Keratinocyte (primary cell): Measurements from ENCODE around the gene FAM120A. TPM values are rescaled to one million over a fixed set of nuclear protein-coding genes. Genes with fewer than 3 reads are reported as not detected.

Experiments
- DNase-seq: peaks from one replicate; pipeline ENCODE4 v3.0.0-alpha.2; 2011; ENCODE audit warnings: low read depth, missing footprints, low spot score
- FAIRE-seq: peaks from 2 replicates; lab custom pipeline; 2011; peaks lifted over from hg19 to GRCh38; lab: Jason Lieb, UNC
- H2AFZ ChIP-seq: 2 replicates; pipeline ENCODE4 v1.6.0; 2012; ENCODE audit warnings: low read length, control low read depth, inconsistent platforms; ENCODE audit not compliant: control insufficient read depth
- H3K27ac ChIP-seq: 2 replicates; pipeline ENCODE4 v1.5.1; 2011; ENCODE audit warnings: low read length; ENCODE audit not compliant: control insufficient read depth, insufficient read depth
- H3K27me3 ChIP-seq: 3 replicates; pipeline ENCODE4 v1.6.0; 2011; ENCODE audit warnings: low read length; ENCODE audit not compliant: control insufficient read depth, insufficient read depth; ENCODE audit errors: extremely low read depth
- H3K36me3 ChIP-seq, 2 experiments: 2 replicates in 1 of 2; 3 replicates in 1 of 2; pipeline ENCODE4 v1.5.1; 2011; ENCODE audit warnings: low read length in 2 of 2, mild to moderate bottlenecking in 1 of 2; ENCODE audit not compliant: control insufficient read depth in 2 of 2, insufficient read depth in 2 of 2; ENCODE audit errors: extremely low read depth in 1 of 2
- H3K4me1 ChIP-seq: 3 replicates; pipeline ENCODE4 v1.5.1; 2011; ENCODE audit warnings: low read length; ENCODE audit not compliant: control insufficient read depth, insufficient read depth; ENCODE audit errors: extremely low read depth
- H3K4me2 ChIP-seq: 3 replicates; pipeline ENCODE4 v1.6.0; 2011; ENCODE audit warnings: low read depth, low read length; ENCODE audit not compliant: control insufficient read depth, insufficient read depth; ENCODE audit errors: extremely low read depth
- H3K4me3 ChIP-seq, 3 experiments: fragments of 200-600 bp in 1 of 3; sonication (generic) in 1 of 3; 2 replicates in 2 of 3; 3 replicates in 1 of 3; pipeline ENCODE4 v1.5.1; 2011 to 2016; ENCODE audit warnings: low read length in 3 of 3, mild to moderate bottlenecking in 3 of 3, control low read depth in 2 of 3, inconsistent platforms in 1 of 3, low read depth in 1 of 3, mixed read lengths in 1 of 3, mixed run types in 1 of 3, moderate library complexity in 1 of 3; ENCODE audit not compliant: control insufficient read depth in 2 of 3, insufficient read depth in 2 of 3; ENCODE audit errors: extremely low read depth in 1 of 3
- H3K79me2 ChIP-seq: 2 replicates; pipeline ENCODE4 v1.6.0; 2012; ENCODE audit warnings: low read length; ENCODE audit not compliant: control insufficient read depth, insufficient read depth
- H3K9ac ChIP-seq: 3 replicates; pipeline ENCODE4 v1.6.0; 2011; ENCODE audit warnings: low read length; ENCODE audit not compliant: control insufficient read depth, insufficient read depth; ENCODE audit errors: extremely low read depth
- H3K9me1 ChIP-seq: 3 replicates; pipeline ENCODE4 v1.6.0; 2011; ENCODE audit warnings: low read length; ENCODE audit not compliant: control insufficient read depth, insufficient read depth; ENCODE audit errors: extremely low read depth
- H3K9me3 ChIP-seq: 2 replicates; pipeline ENCODE4 v1.5.1; 2012; ENCODE audit warnings: low read depth, low read length; ENCODE audit not compliant: control insufficient read depth
- H4K20me1 ChIP-seq: 3 replicates; pipeline ENCODE4 v1.6.0; 2011; ENCODE audit warnings: low read length; ENCODE audit not compliant: control insufficient read depth, insufficient read depth; ENCODE audit errors: extremely low read depth
- EZH2 ChIP-seq: IDR thresholded peaks from one replicate; pipeline ENCODE4 v1.6.1; 2012; ENCODE audit warnings: inconsistent platforms, mild to moderate bottlenecking, low read length, moderate library complexity
- dilution Hi-C: fragments of 300-500 bp; cut with MboI; formaldehyde crosslinking; loops from one replicate; pipeline ENCODE4 v1.7.0; 2020; ENCODE audit warnings: low sequenced_read_pairs; ENCODE audit not compliant: extremely low pct_ligation_motif_present
- polyA plus RNA-seq, 5 experiments: library from polyadenylated mRNA; depleted of rRNA in 3 of 5; stranded (reverse) in 3 of 5; stranded (forward) in 1 of 5; unstranded in 1 of 5; fragments of >200 nt; gene quantifications; 1 replicate in 1 of 5; 2 replicates in 3 of 5; 3 replicates in 1 of 5; pipeline versions ENCODE4 v1.2.1 to v1.2.3, GENCODE V29; 2011 to 2012; ENCODE audit warnings: missing spikeins in 2 of 5, low read depth in 1 of 5, low replicate concordance in 1 of 5
- TF ChIP-seq, protein P1 (sequence below), 3 experiments: IDR thresholded peaks in 1 of 3; conservative IDR thresholded peaks in 1 of 3; optimal IDR thresholded peaks in 1 of 3; 2 replicates in 2 of 3; 3 replicates in 1 of 3; pipeline versions ENCODE3 to v1.5.1; 2011; ENCODE audit warnings: low read length in 3 of 3, mild to moderate bottlenecking in 3 of 3, moderate library complexity in 2 of 3, control low read depth in 1 of 3, inconsistent platforms in 1 of 3; ENCODE audit not compliant: insufficient read depth in 2 of 3; ENCODE audit errors: extremely low read depth in 1 of 3

FAM120A gene
- polyA plus RNA-seq, 1 donor (not counting 4 experiments of a cell fraction or from before 2014, with no cell fraction given), result 79.2 TPM

DNA sequence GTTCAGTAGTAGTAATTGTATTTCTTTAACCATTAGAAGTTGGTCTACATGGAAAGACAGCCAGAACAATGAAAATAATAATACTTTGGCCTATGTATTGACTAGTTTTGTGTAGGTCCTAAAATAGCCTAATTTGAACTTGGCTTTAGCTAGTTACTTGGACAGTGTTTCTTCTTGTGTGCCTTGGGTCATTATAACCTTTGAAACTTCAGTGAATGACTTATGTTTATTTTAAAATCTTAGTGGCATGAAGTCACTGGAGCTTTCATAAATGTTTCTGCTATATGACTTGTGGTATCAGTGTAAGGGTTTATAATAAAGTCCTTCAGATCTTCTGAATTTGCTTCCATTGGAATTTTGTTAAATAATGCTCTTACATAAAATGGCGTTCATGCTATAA lies 4.5 kb downstream of the FAM120A start:
- peaks cover 34% of the 10 kb centered on the region for H3K4me1 ChIP-seq
- TF ChIP-seq, protein P1, sequence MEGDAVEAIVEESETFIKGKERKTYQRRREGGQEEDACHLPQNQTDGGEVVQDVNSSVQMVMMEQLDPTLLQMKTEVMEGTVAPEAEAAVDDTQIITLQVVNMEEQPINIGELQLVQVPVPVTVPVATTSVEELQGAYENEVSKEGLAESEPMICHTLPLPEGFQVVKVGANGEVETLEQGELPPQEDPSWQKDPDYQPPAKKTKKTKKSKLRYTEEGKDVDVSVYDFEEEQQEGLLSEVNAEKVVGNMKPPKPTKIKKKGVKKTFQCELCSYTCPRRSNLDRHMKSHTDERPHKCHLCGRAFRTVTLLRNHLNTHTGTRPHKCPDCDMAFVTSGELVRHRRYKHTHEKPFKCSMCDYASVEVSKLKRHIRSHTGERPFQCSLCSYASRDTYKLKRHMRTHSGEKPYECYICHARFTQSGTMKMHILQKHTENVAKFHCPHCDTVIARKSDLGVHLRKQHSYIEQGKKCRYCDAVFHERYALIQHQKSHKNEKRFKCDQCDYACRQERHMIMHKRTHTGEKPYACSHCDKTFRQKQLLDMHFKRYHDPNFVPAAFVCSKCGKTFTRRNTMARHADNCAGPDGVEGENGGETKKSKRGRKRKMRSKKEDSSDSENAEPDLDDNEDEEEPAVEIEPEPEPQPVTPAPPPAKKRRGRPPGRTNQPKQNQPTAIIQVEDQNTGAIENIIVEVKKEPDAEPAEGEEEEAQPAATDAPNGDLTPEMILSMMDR (optimal IDR thresholded peaks at IDR 0.05 in 1 of 3, IDR thresholded peaks at IDR 0.05 in 1 of 3, conservative IDR thresholded peaks at IDR 0.05 in 1 of 3; ENCODE audit: extremely low read depth in 1 of 3, insufficient read depth in 2 of 3, low read length in 3 of 3), result no peak
- no peak for TF ChIP-seq EZH2
- no peak overlapping the region for H3K27ac ChIP-seq
- DNase-seq (no peak), FAIRE-seq (no peak)
- H3K4me3 ChIP-seq, result no peak overlapping the region
- dilution Hi-C loops, result no loop called here
- peaks cover 12% of the 10 kb centered on the region for H4K20me1 ChIP-seq
- H3K27me3 ChIP-seq, result no peaks in the 10 kb centered on the region
- H2AFZ ChIP-seq, result no peak overlapping the region
- H3K36me3 ChIP-seq, result peaks cover 2 to 4% of the 10 kb centered on the region in 2 experiments
- H3K9me1 ChIP-seq, result no peaks in the 10 kb centered on the region
- H3K9ac ChIP-seq, result no peak overlapping the region
- peak overlapping the region; percentile 17 for H3K4me2 ChIP-seq
- H3K79me2 ChIP-seq, result peaks cover 90% of the 10 kb centered on the region
- H3K9me3 ChIP-seq, result no peaks in the 10 kb centered on the region

DNA sequence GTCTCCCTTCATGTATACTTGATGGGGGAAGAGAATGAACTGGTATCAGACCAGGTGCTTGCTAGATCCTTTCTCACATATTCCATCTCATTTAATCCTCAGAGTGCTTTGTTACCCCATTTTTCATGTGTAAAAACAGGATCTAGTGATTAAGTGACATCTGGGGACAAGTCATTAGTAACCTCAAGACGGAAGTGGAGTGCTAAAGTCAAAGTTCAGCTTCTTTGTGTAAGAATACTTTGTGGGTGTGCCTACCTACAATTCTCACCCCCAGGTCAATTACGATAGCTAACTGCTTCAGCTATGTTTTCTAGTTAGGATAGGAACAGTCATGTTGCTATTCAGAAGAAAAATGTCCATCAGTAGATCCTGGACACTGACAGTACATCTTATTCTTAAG lies 5.0 kb downstream of the FAM120A start:
- no peak overlapping the region for H3K27ac ChIP-seq
- H3K36me3 ChIP-seq, result peaks cover 2 to 4% of the 10 kb centered on the region in 2 experiments
- DNase-seq, result no peak
- H3K9me1 ChIP-seq, result no peaks in the 10 kb centered on the region
- peaks cover 94% of the 10 kb centered on the region for H3K79me2 ChIP-seq
- no peaks in the 10 kb centered on the region for H3K9me3 ChIP-seq
- FAIRE-seq, result no peak
- no peaks in the 10 kb centered on the region for H3K27me3 ChIP-seq
- peaks cover 15% of the 10 kb centered on the region for H4K20me1 ChIP-seq
- dilution Hi-C loops, result no loop called here
- H3K4me3 ChIP-seq, result no peak overlapping the region
- H3K9ac ChIP-seq, result no peak overlapping the region
- TF ChIP-seq, protein P1 (optimal IDR thresholded peaks at IDR 0.05 in 1 of 3, IDR thresholded peaks at IDR 0.05 in 1 of 3, conservative IDR thresholded peaks at IDR 0.05 in 1 of 3; ENCODE audit: extremely low read depth in 1 of 3, insufficient read depth in 2 of 3, low read length in 3 of 3), result no peak
- TF ChIP-seq EZH2, result no peak
- H2AFZ ChIP-seq, result no peak overlapping the region
- peaks cover 34% of the 10 kb centered on the region for H3K4me1 ChIP-seq
- H3K4me2 ChIP-seq, result peak overlapping the region; percentile 38
